Measurements from ENCODE around the gene MAS1.
A peak's percentile ranks its signal among the peaks of the same experiment; 100 is the strongest.
"Not testable (repeated sequence)": the region's sequence is repeated elsewhere in the genome, so short reads cannot be mapped to it uniquely, and the experiment has no call there.

Gene MAS1

DNA sequence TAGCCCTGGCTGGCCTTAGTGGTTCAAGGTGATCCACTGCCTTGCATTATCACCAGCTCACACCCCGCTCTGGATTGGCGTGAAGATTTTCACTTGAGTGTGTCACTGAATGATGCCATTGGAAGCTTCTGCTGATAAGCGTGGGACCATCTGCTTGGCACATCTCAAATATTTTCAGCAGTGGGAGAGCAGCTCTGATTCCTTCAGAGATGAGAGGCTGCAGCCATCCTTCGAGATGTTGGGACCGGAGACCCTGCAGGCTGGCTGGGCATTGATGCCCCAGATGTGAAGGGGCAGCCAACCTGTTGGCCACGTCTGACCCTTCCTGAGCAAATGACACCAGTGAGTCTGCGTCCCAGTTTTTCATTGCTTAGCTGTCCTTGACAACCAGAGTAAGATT is at the start of gene MAS1:
Gene MAS1, plus strand, starts transcription at position 197 of the 400 bp plus-strand sequence. CDS start 15,968 bp downstream, outside the sequence.
- no peak for DNase-seq (ENCODE audit: extremely low read depth in 1 of 2, low read depth in 1 of 2)

DNA sequence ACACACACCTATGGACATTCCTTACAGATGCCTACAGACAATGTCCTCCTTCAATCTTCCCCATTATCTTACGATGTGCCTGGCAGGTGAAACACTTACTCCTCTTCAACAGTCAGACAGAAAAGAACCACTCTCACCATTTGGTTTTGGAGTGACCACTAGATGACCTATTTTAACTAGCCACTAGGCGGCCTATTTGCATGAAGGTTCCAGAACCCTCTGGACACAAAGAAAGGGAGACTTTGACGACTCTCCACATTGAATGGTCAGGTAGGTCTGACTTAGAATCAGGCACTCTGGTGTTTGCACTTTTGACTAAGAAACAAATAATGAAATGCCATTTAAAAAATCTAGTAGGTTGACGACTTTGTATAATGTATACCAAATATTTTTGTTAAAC is 48.8 kb upstream of the MAS1 start:
- no peak for DNase-seq (ENCODE audit: extremely low read depth in 1 of 2, low read depth in 1 of 2)

DNA sequence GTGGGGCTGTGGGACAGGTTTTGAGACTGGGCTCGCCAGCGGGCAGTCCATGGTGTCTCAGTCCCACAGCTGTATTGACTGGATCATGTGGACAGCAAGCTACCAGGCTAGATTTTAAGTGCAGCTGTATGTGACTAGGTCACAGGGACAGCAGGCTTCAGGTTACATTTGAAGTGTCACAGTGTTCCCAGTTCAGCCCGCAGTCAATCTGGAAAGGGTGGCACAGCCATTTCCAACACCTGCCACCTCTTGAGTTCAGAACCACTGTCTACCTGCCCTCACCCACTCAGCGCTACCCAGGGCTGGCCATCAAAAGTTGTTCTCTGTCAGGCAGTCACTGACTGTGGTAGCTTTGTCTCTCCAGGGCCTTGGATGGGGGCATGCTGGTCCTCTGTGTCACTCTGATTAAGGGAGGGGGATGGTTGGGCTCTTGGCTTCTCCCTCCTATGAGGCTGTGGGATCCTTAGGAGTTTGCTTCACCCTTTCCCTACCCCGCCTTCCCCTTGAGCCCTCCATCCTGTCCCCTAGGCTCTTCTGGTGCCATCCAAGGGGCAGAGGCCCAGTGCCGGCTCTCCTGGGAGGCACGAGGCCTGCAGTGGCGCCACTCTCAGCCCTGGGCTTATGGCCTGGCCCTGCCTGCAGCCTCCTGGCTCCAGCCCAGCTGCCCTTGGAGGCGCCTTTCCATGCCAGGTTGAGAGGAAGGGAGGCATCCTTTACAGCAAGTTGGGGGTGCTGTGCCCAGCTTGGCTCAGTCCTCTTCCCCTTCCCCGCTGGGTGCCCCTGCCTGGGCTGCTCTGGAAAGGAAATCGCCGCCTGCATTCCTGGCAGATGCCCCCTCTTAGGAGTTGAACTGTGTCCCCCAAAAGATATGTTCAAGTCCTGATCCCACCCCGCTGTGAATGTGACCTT is 45.8 kb upstream of the MAS1 start:
- no peak for DNase-seq (ENCODE audit: extremely low read depth in 1 of 2, low read depth in 1 of 2)

DNA sequence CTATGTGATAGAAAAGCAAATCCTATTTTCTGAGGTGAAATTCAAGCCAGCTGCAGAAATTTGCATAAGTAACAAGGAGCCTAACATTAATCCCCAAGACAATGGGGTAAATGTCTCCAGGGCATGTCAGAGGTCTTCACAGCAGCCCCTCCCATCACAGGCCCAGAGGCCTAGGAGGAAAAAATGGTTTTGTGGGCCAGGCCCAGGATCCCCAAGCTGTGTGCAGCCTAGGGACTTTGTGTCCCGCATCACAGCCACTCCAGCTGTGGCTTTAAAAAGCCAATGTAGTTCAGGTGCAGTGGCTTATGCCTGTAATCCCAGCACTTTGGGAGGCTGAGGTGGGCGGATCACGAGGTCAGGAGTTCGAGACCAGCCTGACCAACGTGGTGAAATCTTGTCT is 42.2 kb upstream of the MAS1 start:
- DNase-seq (ENCODE audit: extremely low read depth in 1 of 2, low read depth in 1 of 2), result not testable (repeated sequence)

DNA sequence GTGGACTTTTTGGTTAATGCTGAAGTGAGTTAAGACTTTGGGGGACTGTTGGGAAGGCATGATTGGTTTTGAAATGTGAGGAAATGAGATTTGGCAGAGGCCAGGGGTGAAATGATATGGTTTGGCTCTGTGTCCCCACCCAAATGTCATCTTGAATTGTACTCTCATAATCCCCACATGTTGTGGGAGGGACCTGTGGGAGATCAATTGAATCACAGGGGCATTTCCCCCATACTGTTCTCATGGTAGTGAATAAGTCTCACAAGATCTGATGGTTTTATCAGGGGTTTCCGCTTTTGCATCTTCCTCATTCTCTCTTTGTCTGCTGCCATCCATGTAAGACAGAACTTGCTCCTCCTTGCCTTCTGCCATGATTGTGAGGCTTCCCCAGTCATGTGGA is 40.9 kb upstream of the MAS1 start:
- not testable (repeated sequence) for DNase-seq (ENCODE audit: extremely low read depth in 1 of 2, low read depth in 1 of 2)

DNA sequence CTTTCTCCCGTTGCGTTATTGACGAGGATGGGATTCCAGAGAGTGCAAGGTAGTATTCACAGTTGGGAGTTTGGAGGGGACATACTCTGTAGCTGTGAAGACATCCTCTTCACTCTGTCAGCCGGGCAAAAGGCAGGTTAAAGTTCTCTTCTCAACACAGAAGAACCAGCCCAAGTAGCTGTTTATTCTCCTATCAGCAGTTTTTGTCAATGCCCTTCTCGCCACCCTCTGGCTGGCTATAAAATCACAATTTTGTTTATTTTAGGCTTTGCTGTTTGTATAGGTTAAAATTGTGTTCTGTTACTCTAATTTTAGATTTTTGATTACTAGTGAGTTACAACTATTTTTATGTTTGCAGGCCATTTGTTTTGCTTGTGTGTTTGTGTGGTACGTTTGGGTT is 37.9 kb upstream of the MAS1 start:
- DNase-seq (ENCODE audit: extremely low read depth in 1 of 2, low read depth in 1 of 2), result no peak

DNA sequence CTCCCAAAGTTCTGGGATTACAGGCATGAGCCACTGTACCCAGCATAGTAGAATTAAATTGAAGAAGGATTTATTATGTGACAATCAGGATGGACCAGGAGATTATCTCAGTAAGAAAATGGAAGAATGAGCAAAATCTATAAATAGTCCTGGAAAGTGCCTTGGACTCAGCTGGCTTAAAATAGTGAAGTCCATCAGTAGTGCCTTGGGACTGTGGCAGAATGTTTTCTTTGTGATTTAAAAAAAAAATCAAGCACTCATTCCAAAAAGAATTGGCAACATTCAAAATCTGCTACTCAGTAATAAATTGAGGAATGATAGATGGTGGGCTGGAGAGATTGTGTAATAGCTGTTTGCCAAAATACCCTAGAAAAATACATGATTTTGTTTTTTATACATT is 37.0 kb upstream of the MAS1 start:
- no peak for DNase-seq (ENCODE audit: extremely low read depth in 1 of 2, low read depth in 1 of 2)

DNA sequence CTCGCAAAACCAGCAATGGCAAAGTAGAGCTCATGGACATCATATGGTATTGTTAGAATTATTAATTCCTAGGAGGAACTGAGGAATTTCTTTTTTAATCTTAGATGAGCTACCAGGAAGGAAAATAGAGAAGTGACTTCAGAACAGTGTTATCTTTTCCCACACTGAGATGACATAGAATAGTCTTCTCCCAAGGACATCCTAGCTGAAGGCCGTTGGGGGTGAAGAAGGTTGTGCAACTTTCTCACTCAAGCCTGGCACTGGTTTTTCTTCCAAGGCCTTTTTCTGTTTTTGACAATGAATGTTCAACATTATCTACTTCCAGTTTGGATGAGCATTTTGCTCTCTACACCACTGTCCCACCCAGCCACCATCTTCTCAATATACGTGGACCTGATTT is 35.8 kb upstream of the MAS1 start:
- DNase-seq (ENCODE audit: extremely low read depth in 1 of 2, low read depth in 1 of 2), result no peak

DNA sequence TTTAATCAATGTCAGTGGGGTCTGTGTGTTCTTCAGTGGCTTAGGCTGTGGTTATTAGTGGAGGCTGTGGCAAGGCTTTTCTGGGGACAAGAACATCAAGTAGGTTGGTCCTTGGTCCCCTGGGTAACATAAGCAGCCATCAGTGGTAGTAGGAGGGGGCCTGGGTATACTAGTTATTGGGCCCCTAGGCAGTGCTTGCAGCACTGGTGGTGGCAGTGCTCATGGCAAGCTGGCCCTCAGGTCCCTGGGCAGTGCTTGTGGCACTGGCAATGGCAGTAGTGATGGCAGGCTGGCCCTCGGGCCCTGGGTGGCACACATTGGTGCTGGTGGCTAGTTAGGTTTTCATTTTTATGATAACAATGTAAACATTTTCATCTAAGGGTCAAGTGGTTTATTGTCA is 32.5 kb upstream of the MAS1 start:
- no peak for DNase-seq (ENCODE audit: extremely low read depth in 1 of 2, low read depth in 1 of 2)

DNA sequence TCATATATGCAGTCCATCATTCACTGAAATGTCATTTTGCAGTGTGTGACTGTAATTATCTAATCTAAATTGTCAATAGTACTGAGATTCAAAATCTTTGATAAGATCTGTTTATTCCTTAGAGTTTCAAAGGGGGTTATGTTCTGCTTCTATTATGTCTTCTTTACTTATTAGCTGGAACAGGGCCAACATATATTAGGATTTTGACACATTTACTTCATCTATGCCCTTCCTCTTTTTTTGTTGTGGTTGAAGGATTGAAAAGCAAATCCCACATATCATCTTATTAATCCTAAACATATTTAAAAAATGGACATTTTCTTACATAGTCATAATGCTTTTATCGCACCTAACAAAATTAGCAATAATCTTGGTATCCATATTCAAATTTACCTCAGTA is 30.3 kb upstream of the MAS1 start:
- no peak for DNase-seq (ENCODE audit: extremely low read depth in 1 of 2, low read depth in 1 of 2)

DNA sequence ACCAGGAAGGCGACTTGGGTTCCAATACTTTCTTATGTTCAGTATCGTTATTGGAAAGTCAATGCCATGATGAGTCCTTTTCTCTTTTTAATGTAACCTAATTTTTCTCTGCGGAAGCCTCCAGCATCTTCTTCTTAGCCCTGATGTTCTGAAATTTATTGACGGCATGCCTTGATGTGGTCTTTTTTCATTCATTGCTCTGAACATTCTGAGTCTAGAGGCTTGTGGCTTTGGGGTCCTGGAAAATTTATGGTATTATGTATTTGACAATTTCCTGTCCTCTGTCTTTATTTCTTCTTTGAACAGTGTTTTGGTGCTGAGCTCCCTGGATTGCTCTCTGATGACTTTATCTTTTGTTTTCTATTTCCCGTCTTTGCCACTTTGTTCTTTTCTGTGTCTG is 28.7 kb upstream of the MAS1 start:
- no peak for DNase-seq (ENCODE audit: extremely low read depth in 1 of 2, low read depth in 1 of 2)

DNA sequence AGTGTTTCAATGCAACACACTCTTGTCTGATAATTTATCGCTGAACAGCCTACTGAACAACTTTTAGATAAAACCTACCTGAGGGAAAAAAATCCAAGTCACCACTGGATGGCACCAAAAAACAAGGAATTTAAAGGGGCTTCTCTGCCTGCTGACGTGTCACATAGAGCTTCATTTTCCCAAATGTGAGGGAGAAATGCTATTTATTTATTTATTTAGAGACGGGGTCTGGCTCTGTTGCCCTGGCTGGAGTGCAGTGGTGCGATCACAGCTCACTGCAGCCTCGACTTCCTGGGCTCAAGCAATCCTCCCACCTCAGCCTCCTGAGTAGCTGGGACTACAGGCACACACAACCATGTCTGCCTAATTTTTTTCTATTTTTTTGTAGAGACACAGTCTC is 27.4 kb upstream of the MAS1 start:
- DNase-seq (ENCODE audit: extremely low read depth in 1 of 2, low read depth in 1 of 2), result not testable (repeated sequence)

DNA sequence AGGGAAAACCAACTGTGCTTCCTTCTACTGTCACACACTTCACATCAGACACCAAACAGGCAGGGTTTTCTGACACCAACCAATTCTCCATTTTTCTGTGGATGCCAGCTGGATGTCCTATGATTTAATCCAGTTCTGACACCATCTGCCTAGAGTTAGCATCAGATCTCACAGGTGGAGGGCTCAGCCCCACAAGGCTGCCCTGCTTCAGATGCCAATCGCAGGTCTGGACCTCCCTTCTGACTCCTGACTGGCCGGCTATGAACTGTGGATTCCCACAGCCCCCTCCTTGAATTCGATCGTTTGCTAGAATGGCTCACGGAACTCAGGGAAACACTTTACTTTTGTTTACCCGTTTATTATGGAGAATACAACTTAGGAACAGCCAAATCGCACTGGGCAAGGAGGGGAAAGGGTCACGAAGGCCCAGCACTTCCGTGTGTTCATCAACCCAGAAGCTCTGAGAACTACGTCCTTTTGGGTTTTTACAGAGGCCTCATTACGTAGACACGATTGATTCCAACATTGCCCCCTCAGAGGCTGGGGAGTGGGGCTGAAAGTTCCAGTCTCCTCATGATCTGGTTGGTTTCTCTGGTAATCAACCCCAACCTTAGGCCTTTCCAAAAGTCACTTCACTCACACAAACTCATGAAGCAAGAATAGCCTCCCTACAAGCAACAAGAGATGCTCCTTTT is 25.4 kb upstream of the MAS1 start:
- no peak for DNase-seq (ENCODE audit: extremely low read depth in 1 of 2, low read depth in 1 of 2)

DNA sequence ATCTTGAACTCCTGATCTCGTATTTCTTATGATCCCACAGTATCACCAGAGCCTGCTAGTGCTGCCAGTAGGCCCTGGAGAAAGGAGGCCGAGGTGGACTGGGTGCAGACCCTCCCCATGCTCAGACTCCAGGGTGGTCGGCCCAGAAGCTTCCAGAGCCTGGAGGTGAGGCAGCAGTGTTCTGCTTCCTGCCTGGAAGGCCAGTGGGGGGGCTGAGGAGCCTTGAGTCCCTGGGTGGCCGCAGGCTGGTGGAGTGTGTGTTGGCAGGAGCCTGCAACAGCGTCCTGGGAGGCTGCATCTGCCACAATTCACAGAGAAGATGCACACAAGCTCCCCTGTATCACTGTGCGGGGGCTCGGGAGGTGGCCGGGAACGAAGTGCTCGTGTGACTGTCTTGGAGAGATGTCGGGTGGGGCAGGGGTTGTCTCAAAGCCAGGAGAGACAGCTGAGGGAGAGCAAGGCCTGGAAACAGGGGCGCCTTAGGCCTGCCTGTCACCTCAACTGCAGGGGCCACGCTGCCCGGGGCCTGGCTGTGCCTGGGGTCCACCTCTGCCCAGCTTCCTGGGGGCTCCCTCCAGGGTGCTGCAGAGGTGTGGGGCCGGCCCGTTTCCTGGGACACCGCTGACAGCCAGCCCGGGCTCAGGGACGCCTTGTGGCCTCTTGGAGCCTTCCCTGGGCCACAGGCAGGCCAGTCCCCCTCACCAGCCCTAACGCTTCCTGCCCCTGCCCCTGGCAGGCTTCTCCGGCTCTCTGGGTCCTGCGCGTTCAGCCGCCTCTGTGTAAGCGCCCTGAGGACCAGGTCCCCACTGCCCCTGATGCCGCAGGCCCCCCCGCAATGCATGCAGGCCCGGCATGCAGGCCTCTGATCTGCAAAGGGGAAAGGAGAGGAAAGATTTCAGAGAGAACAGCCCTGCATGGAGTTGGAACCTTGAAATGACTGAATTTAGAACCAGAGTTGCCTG is 24.2 kb upstream of the MAS1 start:
- no peak for DNase-seq (ENCODE audit: extremely low read depth in 1 of 2, low read depth in 1 of 2)

DNA sequence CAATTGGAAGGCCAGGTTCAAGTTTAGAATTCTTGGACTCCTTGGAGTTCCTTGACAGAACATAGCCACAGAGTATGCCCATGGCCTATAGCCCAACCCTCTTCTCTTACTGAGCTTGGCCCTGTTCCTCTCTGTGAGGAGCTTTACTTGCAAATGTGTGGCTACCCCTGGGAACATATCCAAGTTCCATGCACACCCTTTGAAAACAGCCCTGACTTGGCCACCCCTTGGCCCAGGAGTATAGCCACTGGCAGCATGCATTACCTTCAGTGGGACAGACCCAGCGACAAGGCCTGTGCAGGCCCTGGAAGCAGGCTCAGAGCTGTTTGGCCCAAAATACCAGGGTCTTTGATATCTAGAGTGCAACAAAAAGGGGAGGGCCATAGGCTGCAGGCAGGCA is 19.5 kb upstream of the MAS1 start:
- DNase-seq (ENCODE audit: extremely low read depth in 1 of 2, low read depth in 1 of 2), result no peak

DNA sequence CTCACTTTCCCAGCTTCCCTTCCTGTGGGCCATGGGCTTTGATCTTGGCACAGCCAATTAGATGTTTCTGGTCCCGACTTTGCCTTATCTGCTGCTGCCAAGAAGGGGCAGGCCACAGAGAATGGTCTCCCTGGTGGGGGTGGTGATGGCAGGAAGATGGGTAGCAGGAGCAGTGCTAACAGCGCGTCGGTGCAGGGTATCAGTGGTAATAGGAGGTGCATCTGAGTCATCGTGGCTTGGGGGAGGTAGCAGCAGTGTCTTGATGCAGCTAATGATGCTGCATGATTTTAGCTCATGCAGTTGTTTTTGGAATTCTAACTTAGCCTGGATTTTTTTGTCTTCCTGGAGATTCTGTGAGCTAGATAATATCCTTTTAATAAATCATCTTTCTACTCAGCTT is 18.9 kb upstream of the MAS1 start:
- peak; percentile 4 to 11 for DNase-seq (ENCODE audit: extremely low read depth in 1 of 2, low read depth in 1 of 2)

DNA sequence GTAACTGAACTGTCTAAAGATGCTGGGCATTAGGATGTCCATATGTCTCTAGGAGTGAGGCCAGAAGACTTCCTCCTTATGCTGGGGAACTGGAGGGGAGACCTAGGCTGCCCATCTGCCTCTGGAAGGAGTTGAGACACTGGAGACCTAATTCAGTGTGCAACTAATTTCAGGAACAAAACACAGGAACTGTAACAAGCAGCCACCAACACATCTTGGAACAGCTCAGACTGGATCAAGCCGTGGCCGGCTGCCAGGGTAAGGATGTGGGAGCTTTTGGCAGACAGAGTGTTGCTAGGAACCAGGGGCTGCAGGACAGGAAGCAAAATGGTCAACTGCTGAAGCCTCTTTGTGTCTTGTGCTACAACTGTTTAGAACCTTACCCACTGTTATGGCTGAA is 16.4 kb upstream of the MAS1 start:
- no peak for DNase-seq (ENCODE audit: extremely low read depth in 1 of 2, low read depth in 1 of 2)

DNA sequence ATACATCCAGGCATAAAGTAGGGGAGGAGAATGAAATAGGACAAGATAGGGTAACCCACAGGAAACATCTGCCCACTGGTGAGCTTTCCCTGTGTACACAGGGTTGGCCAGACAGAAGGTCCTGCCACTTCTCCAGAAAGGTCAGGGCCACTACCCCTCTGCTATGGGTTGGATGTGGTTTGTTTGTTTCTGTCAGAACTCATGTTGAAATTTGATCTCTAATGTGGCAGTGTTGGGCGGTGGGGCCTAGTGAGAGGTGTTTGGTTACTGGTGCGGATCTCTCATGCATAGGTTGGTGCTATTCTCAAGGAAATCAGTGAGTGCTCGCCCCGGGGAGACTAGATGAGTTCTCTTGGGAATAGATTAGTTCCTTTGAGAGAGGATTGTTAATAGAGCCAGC is 15.6 kb upstream of the MAS1 start:
- no peak for DNase-seq (ENCODE audit: extremely low read depth in 1 of 2, low read depth in 1 of 2)

DNA sequence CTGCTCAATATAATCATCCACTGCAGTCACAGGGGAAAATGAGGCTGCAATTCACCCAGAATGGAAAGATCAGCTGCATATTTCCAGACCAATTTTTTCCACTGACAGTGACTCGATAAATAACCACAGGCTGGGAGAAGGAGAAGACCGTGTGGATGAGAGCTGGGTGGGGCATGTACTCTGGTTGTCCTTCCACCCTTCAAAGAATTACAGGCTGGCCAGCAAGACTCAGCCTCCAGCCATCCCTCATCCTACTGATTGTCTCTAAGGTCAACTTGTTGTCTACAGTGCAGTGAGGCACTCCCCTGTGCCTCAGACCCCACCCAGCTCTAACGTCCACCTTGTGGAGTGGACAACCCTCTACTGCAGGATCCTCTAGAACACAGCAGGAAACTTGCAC is 14.5 kb upstream of the MAS1 start:
- DNase-seq (ENCODE audit: extremely low read depth in 1 of 2, low read depth in 1 of 2), result no peak

DNA sequence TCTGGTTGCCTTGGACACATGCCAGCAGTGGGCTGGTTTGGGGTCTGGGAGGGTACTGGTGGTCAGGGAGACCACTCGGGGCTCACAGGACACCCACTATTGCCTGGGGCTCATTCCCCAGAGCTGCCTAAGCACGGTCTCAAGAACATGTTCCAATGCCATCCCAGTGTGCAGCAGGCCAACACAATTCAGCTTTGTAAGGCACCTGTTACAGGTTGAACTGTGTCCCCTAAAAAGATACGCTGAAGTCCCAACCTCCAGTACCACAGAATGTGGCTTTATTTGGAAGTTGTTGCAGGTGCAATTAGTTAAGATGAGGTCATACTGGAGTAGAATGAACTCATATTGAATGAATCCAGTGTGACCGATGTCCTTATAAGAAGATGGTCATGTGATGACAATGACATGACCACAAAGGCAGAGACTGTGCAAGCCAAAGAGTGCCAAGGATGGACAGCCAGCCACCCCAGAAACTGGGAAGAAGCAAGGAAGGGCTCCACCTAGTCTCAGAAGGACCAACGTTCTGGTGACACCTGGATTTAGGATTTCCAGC is 13.5 kb upstream of the MAS1 start:
- no peak for DNase-seq (ENCODE audit: extremely low read depth in 1 of 2, low read depth in 1 of 2)

DNA sequence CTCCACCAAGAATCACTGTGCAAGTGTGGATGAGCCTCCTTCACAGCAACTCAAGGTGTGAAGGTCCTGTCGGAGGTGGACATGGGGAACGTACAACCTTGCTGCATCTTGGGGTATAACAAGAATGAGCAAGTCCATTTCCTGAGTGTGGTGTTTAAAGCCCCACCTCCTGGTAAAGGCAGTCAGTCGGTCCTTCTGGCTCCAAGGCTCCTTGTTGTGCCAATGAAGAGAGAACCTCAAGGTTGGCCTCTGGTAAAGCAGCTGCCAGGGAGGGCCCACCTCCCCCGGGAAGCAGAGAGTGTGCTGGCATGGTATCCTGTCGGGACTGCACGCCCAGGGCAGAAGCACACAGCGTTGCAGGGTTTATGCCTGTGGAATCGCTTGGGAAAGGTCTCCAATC is 12.4 kb upstream of the MAS1 start:
- no peak for DNase-seq (ENCODE audit: extremely low read depth in 1 of 2, low read depth in 1 of 2)

Measured in stimulated activated CD8-positive, alpha-beta memory T cell treated with anti-CD3 and anti-CD28 coated beads, Interleukin-7, amount 100 ng/mL, for 48 hours (primary cell).